Ovary (tissue), 3 donors: ENCODE results near the gene EXOSC10.

ENCODE experiments used
- CTCF ChIP-seq, 3 donors: fragments of 450-650 bp in 2 of 3; fragments of 200-600 bp in 1 of 3; IDR thresholded peaks; one replicate each; pipeline versions ENCODE4 v1.5.1 to v1.8.0; 2016 to 2022; ENCODE audit warnings: antibody characterized with exemption in 3 of 3, mild to moderate bottlenecking in 1 of 3
- EP300 ChIP-seq: sonication (generic); formaldehyde crosslinking; IDR thresholded peaks from one replicate; pipeline ENCODE4 v1.6.1; 2017; ENCODE audit warnings: antibody characterized with exemption
- donor health status: DM: no; HTN: no; CAD: no.

DNA sequence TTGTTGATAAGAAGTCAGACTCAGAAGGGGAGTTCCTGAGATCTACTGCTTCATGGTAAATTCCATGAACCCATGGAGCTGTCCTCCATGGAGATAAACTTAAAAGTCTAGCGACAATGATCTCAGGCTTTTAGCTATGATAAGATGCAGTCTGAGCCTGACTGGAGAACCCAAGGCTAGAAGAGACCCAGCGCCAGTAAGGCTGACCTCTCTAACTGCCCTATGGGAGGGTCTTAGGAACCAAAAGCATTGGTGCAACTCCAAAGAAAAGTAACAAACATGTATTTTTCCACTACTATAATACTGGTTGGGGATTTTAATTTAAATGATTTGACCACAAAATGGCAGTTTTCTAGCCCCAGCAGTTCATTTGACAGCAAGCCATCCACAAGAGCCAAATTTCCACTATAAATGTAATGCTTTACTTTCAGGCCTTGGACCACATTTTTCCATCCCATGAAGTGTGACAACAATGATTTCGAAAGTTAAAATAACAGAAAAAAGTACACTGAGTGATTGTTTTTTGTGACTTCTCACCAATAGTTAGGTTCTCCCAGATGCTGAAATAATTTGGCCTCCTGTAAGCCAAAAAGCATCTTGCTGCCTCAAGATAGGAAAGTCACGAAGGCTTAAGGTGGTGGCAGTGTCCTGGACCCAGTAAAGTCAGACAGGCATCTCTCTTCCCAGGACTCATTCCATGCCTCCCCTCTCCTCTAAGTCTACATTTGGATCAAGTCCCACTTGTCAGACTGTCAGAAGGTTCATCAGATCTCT, 43.1 kb upstream of the EXOSC10 start:
- TF ChIP-seq CTCF (IDR thresholded peaks at IDR 0.05) (no peak), EP300 (no peak)
